GM12878 (cell line): ENCODE results near the gene ZNF792.

ENCODE experiments used
- CEBPZ ChIP-seq: fragments of 150-350 bp; IDR thresholded peaks from 2 replicates; pipeline ENCODE4 v1.6.1; 2016; ENCODE audit warnings: low read depth, low read length
- JUND ChIP-seq: IDR thresholded peaks from 2 replicates; pipeline ENCODE4 v1.6.1; 2012; ENCODE audit warnings: low read depth, mild to moderate bottlenecking, low read length, improper control_type of control experiment, moderate library complexity
- POLR2A ChIP-seq: IDR thresholded peaks from 2 replicates; pipeline ENCODE4 v1.6.1; 2011; ENCODE audit warnings: low read depth, mild to moderate bottlenecking, low read length
- SP1 ChIP-seq: IDR thresholded peaks from one replicate; pipeline ENCODE4 v1.6.1; 2011; ENCODE audit warnings: low read depth, low read length
- SUZ12 ChIP-seq: fragments of 200-600 bp; sonication (generic); IDR thresholded peaks from one replicate; pipeline ENCODE4 v1.6.1; 2018; ENCODE audit warnings: antibody characterized with exemption, mild to moderate bottlenecking; ENCODE audit not compliant: unreplicated experiment
- USF2 ChIP-seq: IDR thresholded peaks from 2 replicates; pipeline ENCODE4 v1.6.1; 2011; ENCODE audit warnings: low read depth, low read length, improper control_type of control experiment, borderline replicate concordance
- TF ChIP-seq, protein P1 (sequence below), 3 experiments: IDR thresholded peaks in 2 of 3; conservative IDR thresholded peaks in 1 of 3; 2 replicates each; pipeline ENCODE4 v1.5.1; 2011; ENCODE audit warnings: low read depth in 3 of 3, low read length in 3 of 3, mild to moderate bottlenecking in 3 of 3, control low read depth in 2 of 3, moderate library complexity in 2 of 3, inconsistent platforms in 1 of 3, mixed read lengths in 1 of 3; ENCODE audit not compliant: control insufficient read depth in 2 of 3, insufficient read depth in 1 of 3; ENCODE audit errors: extremely low read depth in 1 of 3

GRCh38 chr19:34969721-34970120 lies 5.7 kb upstream of the ZNF792 start:
- TF ChIP-seq USF2, result no peak
- TF ChIP-seq SUZ12, result no peak
- no peak for TF ChIP-seq CEBPZ
- TF ChIP-seq POLR2A, result no peak
- TF ChIP-seq, protein P1, sequence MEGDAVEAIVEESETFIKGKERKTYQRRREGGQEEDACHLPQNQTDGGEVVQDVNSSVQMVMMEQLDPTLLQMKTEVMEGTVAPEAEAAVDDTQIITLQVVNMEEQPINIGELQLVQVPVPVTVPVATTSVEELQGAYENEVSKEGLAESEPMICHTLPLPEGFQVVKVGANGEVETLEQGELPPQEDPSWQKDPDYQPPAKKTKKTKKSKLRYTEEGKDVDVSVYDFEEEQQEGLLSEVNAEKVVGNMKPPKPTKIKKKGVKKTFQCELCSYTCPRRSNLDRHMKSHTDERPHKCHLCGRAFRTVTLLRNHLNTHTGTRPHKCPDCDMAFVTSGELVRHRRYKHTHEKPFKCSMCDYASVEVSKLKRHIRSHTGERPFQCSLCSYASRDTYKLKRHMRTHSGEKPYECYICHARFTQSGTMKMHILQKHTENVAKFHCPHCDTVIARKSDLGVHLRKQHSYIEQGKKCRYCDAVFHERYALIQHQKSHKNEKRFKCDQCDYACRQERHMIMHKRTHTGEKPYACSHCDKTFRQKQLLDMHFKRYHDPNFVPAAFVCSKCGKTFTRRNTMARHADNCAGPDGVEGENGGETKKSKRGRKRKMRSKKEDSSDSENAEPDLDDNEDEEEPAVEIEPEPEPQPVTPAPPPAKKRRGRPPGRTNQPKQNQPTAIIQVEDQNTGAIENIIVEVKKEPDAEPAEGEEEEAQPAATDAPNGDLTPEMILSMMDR (IDR thresholded peaks at IDR 0.05 in 2 of 3, conservative IDR thresholded peaks at IDR 0.05 in 1 of 3; ENCODE audit: control insufficient read depth in 2 of 3, extremely low read depth in 1 of 3, insufficient read depth in 1 of 3, low read depth in 3 of 3, low read length in 3 of 3), result no peak
- TF ChIP-seq SP1, result no peak
- TF ChIP-seq JUND, result no peak
